ENCODE data around the gene LPIN3.

DNA sequence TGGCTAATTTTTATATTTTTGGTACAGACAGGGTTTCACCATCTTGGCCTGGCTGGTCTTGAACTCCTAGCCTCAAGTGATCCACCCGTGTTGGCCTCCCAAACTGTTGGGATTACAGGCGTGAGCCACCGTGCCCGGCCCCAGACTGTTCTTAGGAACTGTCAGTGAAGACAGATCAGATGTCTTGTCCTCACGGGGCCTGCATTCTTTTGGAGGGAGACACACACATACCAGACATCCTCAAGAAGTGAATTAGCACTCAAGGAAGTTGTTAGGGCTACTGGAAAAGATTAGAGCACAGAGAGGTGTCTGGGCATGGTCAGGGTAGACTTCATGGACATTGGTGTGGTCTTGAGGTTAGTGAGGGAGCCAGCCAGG lies 10.3 kb upstream of the LPIN3 start:
- no peak for TF ChIP-seq EZH2 (optimal IDR thresholded peaks at IDR 0.05; ENCODE audit: low read depth, low read length)
- TF ChIP-seq, protein P1, sequence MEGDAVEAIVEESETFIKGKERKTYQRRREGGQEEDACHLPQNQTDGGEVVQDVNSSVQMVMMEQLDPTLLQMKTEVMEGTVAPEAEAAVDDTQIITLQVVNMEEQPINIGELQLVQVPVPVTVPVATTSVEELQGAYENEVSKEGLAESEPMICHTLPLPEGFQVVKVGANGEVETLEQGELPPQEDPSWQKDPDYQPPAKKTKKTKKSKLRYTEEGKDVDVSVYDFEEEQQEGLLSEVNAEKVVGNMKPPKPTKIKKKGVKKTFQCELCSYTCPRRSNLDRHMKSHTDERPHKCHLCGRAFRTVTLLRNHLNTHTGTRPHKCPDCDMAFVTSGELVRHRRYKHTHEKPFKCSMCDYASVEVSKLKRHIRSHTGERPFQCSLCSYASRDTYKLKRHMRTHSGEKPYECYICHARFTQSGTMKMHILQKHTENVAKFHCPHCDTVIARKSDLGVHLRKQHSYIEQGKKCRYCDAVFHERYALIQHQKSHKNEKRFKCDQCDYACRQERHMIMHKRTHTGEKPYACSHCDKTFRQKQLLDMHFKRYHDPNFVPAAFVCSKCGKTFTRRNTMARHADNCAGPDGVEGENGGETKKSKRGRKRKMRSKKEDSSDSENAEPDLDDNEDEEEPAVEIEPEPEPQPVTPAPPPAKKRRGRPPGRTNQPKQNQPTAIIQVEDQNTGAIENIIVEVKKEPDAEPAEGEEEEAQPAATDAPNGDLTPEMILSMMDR (IDR thresholded peaks at IDR 0.05; ENCODE audit: low read length) = no peak
